ENCODE measurements around the gene GDPD5. TPM values are rescaled to one million over a fixed set of nuclear protein-coding genes. Genes with fewer than 3 reads are reported as not detected.

Gene GDPD5
- total and polyA plus RNA-seq, 9 of the 15 experiments (the other 6 are each of a cell fraction or from before 2014, with no cell fraction given): 0.32 to 27.3 (median 8.0) TPM

GRCh38 chr11:75475767-75476650 lies 49.7 kb downstream of the GDPD5 start (continued):
- TF ChIP-seq E2F4 (CRISPR knock-in tag; IDR thresholded peaks at IDR 0.05; ENCODE audit: low read depth): peak; percentile 39; the same call in 1 of the 2 replicates
- peak; percentile 24; the same call in 1 of the 2 replicates for TF ChIP-seq SMARCA5 (IDR thresholded peaks at IDR 0.05)
- TF ChIP-seq BRCA1 (IDR thresholded peaks at IDR 0.05): no peak
- TF ChIP-seq BRCA1 (CRISPR knock-in tag; IDR thresholded peaks at IDR 0.05): no peak
- TF ChIP-seq ZKSCAN8 (CRISPR knock-in tag; IDR thresholded peaks at IDR 0.05): no peak
- no peak for TF ChIP-seq NR4A1 (CRISPR knock-in tag; IDR thresholded peaks at IDR 0.05)
- no peak for TF ChIP-seq NR4A1 (tag; IDR thresholded peaks at IDR 0.05)
- TF ChIP-seq FOXJ3 (CRISPR knock-in tag; IDR thresholded peaks at IDR 0.05): no peak
- TF ChIP-seq NRF1 (conservative IDR thresholded peaks at IDR 0.05 in 1 of 2, IDR thresholded peaks at IDR 0.05 in 1 of 2): no peak
